ENCODE data around the gene AMH.

GRCh38 chr19:2289714-2290435 is 40.8 kb downstream of the AMH start:
- TF ChIP-seq, protein P1, sequence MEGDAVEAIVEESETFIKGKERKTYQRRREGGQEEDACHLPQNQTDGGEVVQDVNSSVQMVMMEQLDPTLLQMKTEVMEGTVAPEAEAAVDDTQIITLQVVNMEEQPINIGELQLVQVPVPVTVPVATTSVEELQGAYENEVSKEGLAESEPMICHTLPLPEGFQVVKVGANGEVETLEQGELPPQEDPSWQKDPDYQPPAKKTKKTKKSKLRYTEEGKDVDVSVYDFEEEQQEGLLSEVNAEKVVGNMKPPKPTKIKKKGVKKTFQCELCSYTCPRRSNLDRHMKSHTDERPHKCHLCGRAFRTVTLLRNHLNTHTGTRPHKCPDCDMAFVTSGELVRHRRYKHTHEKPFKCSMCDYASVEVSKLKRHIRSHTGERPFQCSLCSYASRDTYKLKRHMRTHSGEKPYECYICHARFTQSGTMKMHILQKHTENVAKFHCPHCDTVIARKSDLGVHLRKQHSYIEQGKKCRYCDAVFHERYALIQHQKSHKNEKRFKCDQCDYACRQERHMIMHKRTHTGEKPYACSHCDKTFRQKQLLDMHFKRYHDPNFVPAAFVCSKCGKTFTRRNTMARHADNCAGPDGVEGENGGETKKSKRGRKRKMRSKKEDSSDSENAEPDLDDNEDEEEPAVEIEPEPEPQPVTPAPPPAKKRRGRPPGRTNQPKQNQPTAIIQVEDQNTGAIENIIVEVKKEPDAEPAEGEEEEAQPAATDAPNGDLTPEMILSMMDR (tag by site-specific recombination; IDR thresholded peaks at IDR 0.05), result no peak
- TF ChIP-seq MYNN (tag by site-specific recombination; IDR thresholded peaks at IDR 0.05; ENCODE audit: borderline replicate concordance), result no peak
- no peak for TF ChIP-seq ZBTB17 (tag by site-specific recombination; IDR thresholded peaks at IDR 0.05)
- TF ChIP-seq ZFP3 (tag by site-specific recombination; IDR thresholded peaks at IDR 0.05; ENCODE audit: low read depth), result no peak
- no peak for TF ChIP-seq ZNF677 (tag by site-specific recombination; IDR thresholded peaks at IDR 0.05)
- TF ChIP-seq FEZF1 (tag by site-specific recombination; IDR thresholded peaks at IDR 0.05), result no peak
- TF ChIP-seq ZNF311 (tag by site-specific recombination; IDR thresholded peaks at IDR 0.05; ENCODE audit: borderline replicate concordance), result no peak
- TF ChIP-seq, protein P2, sequence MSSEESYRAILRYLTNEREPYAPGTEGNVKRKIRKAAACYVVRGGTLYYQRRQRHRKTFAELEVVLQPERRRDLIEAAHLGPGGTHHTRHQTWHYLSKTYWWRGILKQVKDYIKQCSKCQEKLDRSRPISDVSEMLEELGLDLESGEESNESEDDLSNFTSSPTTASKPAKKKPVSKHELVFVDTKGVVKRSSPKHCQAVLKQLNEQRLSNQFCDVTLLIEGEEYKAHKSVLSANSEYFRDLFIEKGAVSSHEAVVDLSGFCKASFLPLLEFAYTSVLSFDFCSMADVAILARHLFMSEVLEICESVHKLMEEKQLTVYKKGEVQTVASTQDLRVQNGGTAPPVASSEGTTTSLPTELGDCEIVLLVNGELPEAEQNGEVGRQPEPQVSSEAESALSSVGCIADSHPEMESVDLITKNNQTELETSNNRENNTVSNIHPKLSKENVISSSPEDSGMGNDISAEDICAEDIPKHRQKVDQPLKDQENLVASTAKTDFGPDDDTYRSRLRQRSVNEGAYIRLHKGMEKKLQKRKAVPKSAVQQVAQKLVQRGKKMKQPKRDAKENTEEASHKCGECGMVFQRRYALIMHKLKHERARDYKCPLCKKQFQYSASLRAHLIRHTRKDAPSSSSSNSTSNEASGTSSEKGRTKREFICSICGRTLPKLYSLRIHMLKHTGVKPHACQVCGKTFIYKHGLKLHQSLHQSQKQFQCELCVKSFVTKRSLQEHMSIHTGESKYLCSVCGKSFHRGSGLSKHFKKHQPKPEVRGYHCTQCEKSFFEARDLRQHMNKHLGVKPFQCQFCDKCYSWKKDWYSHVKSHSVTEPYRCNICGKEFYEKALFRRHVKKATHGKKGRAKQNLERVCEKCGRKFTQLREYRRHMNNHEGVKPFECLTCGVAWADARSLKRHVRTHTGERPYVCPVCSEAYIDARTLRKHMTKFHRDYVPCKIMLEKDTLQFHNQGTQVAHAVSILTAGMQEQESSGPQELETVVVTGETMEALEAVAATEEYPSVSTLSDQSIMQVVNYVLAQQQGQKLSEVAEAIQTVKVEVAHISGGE (tag by site-specific recombination; conservative IDR thresholded peaks at IDR 0.05; ENCODE audit: low read depth), result no peak
- no peak for TF ChIP-seq ZNF701 (tag by site-specific recombination; IDR thresholded peaks at IDR 0.05)
- no peak for TF ChIP-seq ZNF76 (tag by site-specific recombination; IDR thresholded peaks at IDR 0.05; ENCODE audit: borderline replicate concordance, low read depth)
- TF ChIP-seq ZBTB44 (tag by site-specific recombination; IDR thresholded peaks at IDR 0.05), result no peak
- no peak for TF ChIP-seq REST (tag by site-specific recombination; IDR thresholded peaks at IDR 0.05)
- TF ChIP-seq, protein P3, sequence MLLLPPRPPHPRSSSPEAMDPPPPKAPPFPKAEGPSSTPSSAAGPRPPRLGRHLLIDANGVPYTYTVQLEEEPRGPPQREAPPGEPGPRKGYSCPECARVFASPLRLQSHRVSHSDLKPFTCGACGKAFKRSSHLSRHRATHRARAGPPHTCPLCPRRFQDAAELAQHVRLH (tag by site-specific recombination; IDR thresholded peaks at IDR 0.05), result no peak

Data from HEK293 (cell line).